HTR-8/SVneo (cell line): Measurements from ENCODE around the gene SLC35F3.
A peak's percentile ranks its signal among the peaks of the same experiment; 100 is the strongest.
"Not testable (repeated sequence)": the region's sequence is repeated elsewhere in the genome, so short reads cannot be mapped to it uniquely, and the experiment has no call there.

Source experiments
- DNase-seq: peaks from one replicate; pipeline ENCODE4 v3.0.0; 2011; ENCODE audit warnings: low spot score, mixed read lengths; ENCODE audit not compliant: insufficient read length
- FAIRE-seq: peaks from 2 replicates; lab custom pipeline; 2011; peaks lifted over from hg19 to GRCh38; lab: Jason Lieb, UNC

SLC35F3 gene

GRCh38 chr1:234127026-234127671, 222.7 kb downstream of the SLC35F3 start:
- no peak for FAIRE-seq
- no peak for DNase-seq

- no peak for DNase-seq
- FAIRE-seq: no peak
Measured at GRCh38 chr1:234132795-234133194, 228.3 kb downstream of the SLC35F3 start.

GRCh38 chr1:234134878-234135277, 230.4 kb downstream of the SLC35F3 start:
- FAIRE-seq: no peak
- DNase-seq: no peak

GRCh38 chr1:234135501-234135900, 231.0 kb downstream of the SLC35F3 start:
- FAIRE-seq: no peak
- no peak for DNase-seq

GRCh38 chr1:234136073-234136472, 231.6 kb downstream of the SLC35F3 start:
- DNase-seq: no peak
- no peak for FAIRE-seq

- FAIRE-seq: no peak
Measured at GRCh38 chr1:234139966-234140365, 235.5 kb downstream of the SLC35F3 start.

GRCh38 chr1:234140388-234140787, 235.9 kb downstream of the SLC35F3 start:
- FAIRE-seq (no peak), DNase-seq (no peak)

More at GRCh38 chr1:234139966-234140365, 235.5 kb downstream of the SLC35F3 start:
- DNase-seq: peak; percentile 74

- no peak for DNase-seq
- FAIRE-seq: no peak
Measured at GRCh38 chr1:234141006-234141405, 236.5 kb downstream of the SLC35F3 start.

- no peak for DNase-seq
- FAIRE-seq: no peak
Measured at GRCh38 chr1:234143681-234144080, 239.2 kb downstream of the SLC35F3 start.

- FAIRE-seq (no peak), DNase-seq (no peak)
Measured at GRCh38 chr1:234144901-234145300, 240.4 kb downstream of the SLC35F3 start.

GRCh38 chr1:234148350-234148749, 243.9 kb downstream of the SLC35F3 start:
- FAIRE-seq (no peak), DNase-seq (no peak)

GRCh38 chr1:234148816-234149215, 244.3 kb downstream of the SLC35F3 start:
- FAIRE-seq (no peak), DNase-seq (no peak)

GRCh38 chr1:234149217-234149616, 244.7 kb downstream of the SLC35F3 start:
- no peak for DNase-seq
- no peak for FAIRE-seq

GRCh38 chr1:234150892-234151291, 246.4 kb downstream of the SLC35F3 start:
- DNase-seq: no peak
- FAIRE-seq: no peak

GRCh38 chr1:234152344-234152743, 247.9 kb downstream of the SLC35F3 start:
- not testable (repeated sequence) for DNase-seq, FAIRE-seq

GRCh38 chr1:234154320-234155251, 250.1 kb downstream of the SLC35F3 start:
- DNase-seq (peak; percentile 72), FAIRE-seq (no peak)

GRCh38 chr1:234162661-234163060, 258.2 kb downstream of the SLC35F3 start:
- no peak for DNase-seq
- no peak for FAIRE-seq

- FAIRE-seq: no peak
- DNase-seq: no peak
Measured at GRCh38 chr1:234163267-234163919, 258.9 kb downstream of the SLC35F3 start.

- DNase-seq: no peak
Measured at GRCh38 chr1:234164098-234164709, 259.7 kb downstream of the SLC35F3 start.

GRCh38 chr1:234168061-234168724, 263.7 kb downstream of the SLC35F3 start:
- no peak for DNase-seq
- no peak for FAIRE-seq

More at GRCh38 chr1:234164098-234164709, 259.7 kb downstream of the SLC35F3 start:
- no peak for FAIRE-seq
